Trophoblast cell (in vitro differentiated cells and primary cell): ENCODE measurements around the gene DIS3L2.
A peak's percentile ranks its signal among the peaks of the same experiment; 100 is the strongest.

Experiments
- DNase-seq, 2 donors: peaks; one replicate each; pipeline ENCODE4 v3.0.0-alpha.2; 2016
- H2AFZ ChIP-seq: 2 replicates; pipeline ENCODE4 v1.6.1; 2013; ENCODE audit warnings: low read length, moderate library complexity, mild to moderate bottlenecking; ENCODE audit not compliant: insufficient read depth, poor library complexity
- H2AK5ac ChIP-seq: 2 replicates; pipeline ENCODE4 v1.6.1; 2013; ENCODE audit warnings: mild to moderate bottlenecking, low read length
- H2BK120ac ChIP-seq: 2 replicates; pipeline ENCODE4 v1.6.1; 2013; ENCODE audit warnings: low read length, mild to moderate bottlenecking, moderate library complexity; ENCODE audit not compliant: insufficient read depth, poor library complexity
- H2BK12ac ChIP-seq: 2 replicates; pipeline ENCODE4 v1.6.1; 2013; ENCODE audit warnings: mild to moderate bottlenecking, low read length, moderate library complexity
- H2BK5ac ChIP-seq: 2 replicates; pipeline ENCODE4 v1.6.1; 2013; ENCODE audit warnings: low read length, low read depth, moderate library complexity, mild to moderate bottlenecking; ENCODE audit not compliant: poor library complexity
- H3K14ac ChIP-seq: 2 replicates; pipeline ENCODE4 v1.6.1; 2013; ENCODE audit warnings: mild to moderate bottlenecking, low read length
- H3K18ac ChIP-seq: 2 replicates; pipeline ENCODE4 v1.6.1; 2013; ENCODE audit warnings: mild to moderate bottlenecking, low read length
- H3K23ac ChIP-seq: 2 replicates; pipeline ENCODE4 v1.6.1; 2013; ENCODE audit warnings: low read length
- H3K27ac ChIP-seq: 2 replicates; pipeline ENCODE4 v1.5.1; 2013; ENCODE audit warnings: low read depth, mild to moderate bottlenecking, inconsistent platforms, low read length, moderate library complexity
- H3K27me3 ChIP-seq: 2 replicates; pipeline ENCODE4 v1.6.1; 2013; ENCODE audit warnings: inconsistent platforms, mild to moderate bottlenecking, low read length, moderate library complexity; ENCODE audit not compliant: insufficient read depth
- H3K36me3 ChIP-seq, 2 experiments: 1 replicate in 1 of 2; 2 replicates in 1 of 2; pipeline ENCODE4 v1.6.1; 2013; ENCODE audit warnings: low read length in 2 of 2, mild to moderate bottlenecking in 2 of 2, moderate library complexity in 1 of 2; ENCODE audit not compliant: insufficient read depth in 2 of 2, control insufficient read depth in 1 of 2
- H3K4ac ChIP-seq: 2 replicates; pipeline ENCODE4 v1.6.1; 2013; ENCODE audit warnings: low read depth, mild to moderate bottlenecking, low read length, moderate library complexity
- H3K4me1 ChIP-seq, 2 experiments: 1 replicate in 1 of 2; 2 replicates in 1 of 2; pipeline ENCODE4 v1.6.1; 2013; ENCODE audit warnings: low read length in 2 of 2, mild to moderate bottlenecking in 2 of 2, moderate library complexity in 1 of 2; ENCODE audit not compliant: insufficient read depth in 2 of 2, control insufficient read depth in 1 of 2
- H3K4me2 ChIP-seq: 2 replicates; pipeline ENCODE4 v1.6.1; 2013; ENCODE audit warnings: inconsistent platforms, mild to moderate bottlenecking, low read length, moderate library complexity
- H3K4me3 ChIP-seq: 2 replicates; pipeline ENCODE4 v1.5.1; 2013; ENCODE audit warnings: mild to moderate bottlenecking, low read depth, low read length, inconsistent platforms
- H3K79me1 ChIP-seq: one replicate; pipeline ENCODE4 v1.6.1; 2013; ENCODE audit warnings: low read length
- H3K79me2 ChIP-seq: 2 replicates; pipeline ENCODE4 v1.6.1; 2013; ENCODE audit warnings: low read length, mild to moderate bottlenecking; ENCODE audit not compliant: control insufficient read depth, insufficient read depth, poor library complexity
- H3K9ac ChIP-seq: 2 replicates; pipeline ENCODE4 v1.6.1; 2013; ENCODE audit warnings: mild to moderate bottlenecking, low read length
- H3K9me3 ChIP-seq: 2 replicates; pipeline ENCODE4 v1.6.1; 2013; ENCODE audit warnings: low read depth, mild to moderate bottlenecking, control low read depth, inconsistent platforms, low read length; ENCODE audit not compliant: insufficient read depth
- H4K12ac ChIP-seq: 2 replicates; pipeline ENCODE4 v1.6.1; 2013; ENCODE audit warnings: low read depth, mild to moderate bottlenecking, low read length, moderate library complexity
- H4K8ac ChIP-seq: 2 replicates; pipeline ENCODE4 v1.6.1; 2013; ENCODE audit warnings: low read depth, mild to moderate bottlenecking, low read length, moderate library complexity
- H4K91ac ChIP-seq: one replicate; pipeline ENCODE4 v1.6.1; 2013; ENCODE audit warnings: low read depth, mild to moderate bottlenecking, low read length, moderate library complexity
- WGBS: extraction: QIAGEN DNeasy Blood & Tissue Kit; methylation state at CpG from one replicate; pipeline ENCODE4 v1.1.7; 2013; ENCODE audit warnings: missing lambda C conversion rate; ENCODE audit not compliant: insufficient read length, insufficient coverage; ENCODE audit errors: extremely low coverage; 5-methylcytosine and 5-hydroxymethylcytosine counted together

DIS3L2 gene

GRCh38 chr2:232006253-232006652, 44.7 kb downstream of the DIS3L2 start:
- H3K23ac ChIP-seq: no peak overlapping the region
- no peaks in the 10 kb centered on the region for H3K27me3 ChIP-seq
- no peak overlapping the region for H2BK5ac ChIP-seq
- H4K8ac ChIP-seq: no peak overlapping the region
- H3K27ac ChIP-seq: no peak overlapping the region
- H3K9me3 ChIP-seq: no peaks in the 10 kb centered on the region
- H2BK120ac ChIP-seq: no peak overlapping the region
- no peaks in the 10 kb centered on the region for H3K79me2 ChIP-seq
- DNase-seq: no peak
- H3K36me3 ChIP-seq: no peaks in the 10 kb centered on the region
- H3K4me3 ChIP-seq: no peak overlapping the region
- no peak overlapping the region for H2AK5ac ChIP-seq
- H3K4me2 ChIP-seq: no peak overlapping the region
- peaks cover 6 to 7% of the 10 kb centered on the region in 2 experiments for H3K4me1 ChIP-seq
- H2AFZ ChIP-seq: no peak overlapping the region
- no peak overlapping the region for H3K9ac ChIP-seq
- H3K18ac ChIP-seq: no peak overlapping the region
- H3K4ac ChIP-seq: no peak overlapping the region
- H2BK12ac ChIP-seq: no peak overlapping the region
- 100% methylated on average over 1 of the region's 3 CpGs for WGBS
- H3K14ac ChIP-seq: no peak overlapping the region
- H4K12ac ChIP-seq: no peak overlapping the region
- no peaks in the 10 kb centered on the region for H3K79me1 ChIP-seq
- no peak overlapping the region for H4K91ac ChIP-seq

GRCh38 chr2:232008907-232009638, 47.6 kb downstream of the DIS3L2 start:
- Histone ChIP-seq H3K9me3 (no peaks in the 10 kb centered on the region), H3K79me1 (no peaks in the 10 kb centered on the region), H3K27me3 (no peaks in the 10 kb centered on the region), H3K4me2 (no peak overlapping the region), H3K4me1 (peaks cover 6 to 7% of the 10 kb centered on the region in 2 experiments), H4K91ac (no peak overlapping the region), H3K14ac (no peak overlapping the region), H2AK5ac (no peak overlapping the region), H3K9ac (no peak overlapping the region), H3K36me3 (no peaks in the 10 kb centered on the region), H3K4ac (no peak overlapping the region), H3K79me2 (no peaks in the 10 kb centered on the region), H3K4me3 (no peak overlapping the region), H3K18ac (no peak overlapping the region), H2AFZ (no peak overlapping the region), H2BK5ac (peak overlapping the region; percentile 38), H3K27ac (peak overlapping the region; percentile 32), H4K8ac (no peak overlapping the region), H2BK12ac (no peak overlapping the region), H3K23ac (no peak overlapping the region), H2BK120ac (no peak overlapping the region), H4K12ac (no peak overlapping the region)
- WGBS: no CpG with 5 or more reads among the region's 4 CpGs
- DNase-seq: no peak

- DNase-seq: peak; percentile 64 to 89
- no peak overlapping the region for H3K23ac ChIP-seq
- no peak overlapping the region for H3K18ac ChIP-seq
- no peak overlapping the region for H4K8ac ChIP-seq
- no peak overlapping the region for H3K4me3 ChIP-seq
- no peak overlapping the region for H3K4ac ChIP-seq
- H3K9ac ChIP-seq: no peak overlapping the region
- no peaks in the 10 kb centered on the region for H3K36me3 ChIP-seq
- no peaks in the 10 kb centered on the region for H3K79me2 ChIP-seq
- H3K4me1 ChIP-seq: peaks cover 6 to 7% of the 10 kb centered on the region in 2 experiments
- no peak overlapping the region for H2AK5ac ChIP-seq
- H3K27me3 ChIP-seq: no peaks in the 10 kb centered on the region
- H2BK12ac ChIP-seq: no peak overlapping the region
- H4K12ac ChIP-seq: no peak overlapping the region
- H2BK5ac ChIP-seq: peak overlapping the region; percentile 38
- H3K9me3 ChIP-seq: no peaks in the 10 kb centered on the region
- no peak overlapping the region for H3K4me2 ChIP-seq
- H3K79me1 ChIP-seq: no peaks in the 10 kb centered on the region
- no peak overlapping the region for H2BK120ac ChIP-seq
- WGBS: no CpG with 5 or more reads among the region's 4 CpGs
- no peak overlapping the region for H2AFZ ChIP-seq
- peak overlapping the region; percentile 32 for H3K27ac ChIP-seq
- H3K14ac ChIP-seq: no peak overlapping the region
- H4K91ac ChIP-seq: no peak overlapping the region
Observed at GRCh38 chr2:232009639-232010274, 48.2 kb downstream of the DIS3L2 start.

- WGBS: no CpG with 5 or more reads among the region's 3 CpGs
- no peaks in the 10 kb centered on the region for H3K27me3 ChIP-seq
Observed at GRCh38 chr2:232013701-232014353, 52.3 kb downstream of the DIS3L2 start.

More at GRCh38 chr2:232013701-232014353, 52.3 kb downstream of the DIS3L2 start:
- no peaks in the 10 kb centered on the region for H3K9me3 ChIP-seq
- no peak overlapping the region for H3K4me2 ChIP-seq
- H2BK12ac ChIP-seq: no peak overlapping the region
- H2BK120ac ChIP-seq: no peak overlapping the region
- no peak overlapping the region for H3K23ac ChIP-seq
- no peak overlapping the region for H4K91ac ChIP-seq
- no peak overlapping the region for H2AFZ ChIP-seq
- no peaks in the 10 kb centered on the region for H3K79me1 ChIP-seq
- H3K4ac ChIP-seq: no peak overlapping the region
- no peak overlapping the region for H3K4me3 ChIP-seq
- H3K27ac ChIP-seq: no peak overlapping the region
- H3K18ac ChIP-seq: no peak overlapping the region
- peaks cover 6 to 7% of the 10 kb centered on the region in 2 experiments for H3K4me1 ChIP-seq
- H3K9ac ChIP-seq: no peak overlapping the region
- H2AK5ac ChIP-seq: no peak overlapping the region
- no peaks in the 10 kb centered on the region for H3K79me2 ChIP-seq
- H2BK5ac ChIP-seq: no peak overlapping the region
- no peak overlapping the region for H4K12ac ChIP-seq
- H3K14ac ChIP-seq: no peak overlapping the region
- H3K36me3 ChIP-seq: peaks cover 0 to 2% of the 10 kb centered on the region in 2 experiments
- peak; percentile 55 to 76 for DNase-seq
- no peak overlapping the region for H4K8ac ChIP-seq
